Left kidney (tissue), 2 donors: Measurements from ENCODE around the gene ABCF1. TPM values are rescaled to one million over a fixed set of nuclear protein-coding genes. Genes with fewer than 3 reads are reported as not detected.
A peak's percentile ranks its signal among the peaks of the same experiment; 100 is the strongest.

Experiments
- DNase-seq: peaks from one replicate; pipeline ENCODE4 v3.0.0-alpha.2; 2013
- polyA plus RNA-seq: library from polyadenylated mRNA; unstranded; fragments of 120-200 nt; gene quantifications from one replicate; pipeline ENCODE4 v1.2.1, GENCODE V29; 2013; ENCODE audit not compliant: insufficient read length

The ABCF1 gene
- polyA plus RNA-seq, 1 donor, result 76.0 TPM

DNA sequence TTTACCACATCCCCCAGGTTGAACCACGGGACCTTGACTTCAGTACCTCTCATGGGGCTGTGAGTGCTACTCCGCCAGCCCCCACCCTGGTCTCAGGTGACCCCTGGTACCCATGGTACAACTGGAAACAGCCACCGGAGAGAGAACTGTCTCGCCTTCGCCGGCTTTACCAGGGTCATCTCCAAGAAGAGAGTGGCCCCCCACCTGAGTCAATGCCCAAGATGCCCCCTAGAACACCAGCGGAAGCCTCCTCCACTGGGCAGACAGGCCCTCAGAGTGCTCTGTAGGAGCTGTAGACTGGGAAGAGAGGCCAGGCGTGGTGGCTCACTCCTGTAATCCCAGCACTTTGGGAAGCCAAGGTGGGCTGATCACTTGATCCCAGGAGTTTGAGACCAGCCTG lies 54.3 kb downstream of the ABCF1 start:
- no peak for DNase-seq

DNA sequence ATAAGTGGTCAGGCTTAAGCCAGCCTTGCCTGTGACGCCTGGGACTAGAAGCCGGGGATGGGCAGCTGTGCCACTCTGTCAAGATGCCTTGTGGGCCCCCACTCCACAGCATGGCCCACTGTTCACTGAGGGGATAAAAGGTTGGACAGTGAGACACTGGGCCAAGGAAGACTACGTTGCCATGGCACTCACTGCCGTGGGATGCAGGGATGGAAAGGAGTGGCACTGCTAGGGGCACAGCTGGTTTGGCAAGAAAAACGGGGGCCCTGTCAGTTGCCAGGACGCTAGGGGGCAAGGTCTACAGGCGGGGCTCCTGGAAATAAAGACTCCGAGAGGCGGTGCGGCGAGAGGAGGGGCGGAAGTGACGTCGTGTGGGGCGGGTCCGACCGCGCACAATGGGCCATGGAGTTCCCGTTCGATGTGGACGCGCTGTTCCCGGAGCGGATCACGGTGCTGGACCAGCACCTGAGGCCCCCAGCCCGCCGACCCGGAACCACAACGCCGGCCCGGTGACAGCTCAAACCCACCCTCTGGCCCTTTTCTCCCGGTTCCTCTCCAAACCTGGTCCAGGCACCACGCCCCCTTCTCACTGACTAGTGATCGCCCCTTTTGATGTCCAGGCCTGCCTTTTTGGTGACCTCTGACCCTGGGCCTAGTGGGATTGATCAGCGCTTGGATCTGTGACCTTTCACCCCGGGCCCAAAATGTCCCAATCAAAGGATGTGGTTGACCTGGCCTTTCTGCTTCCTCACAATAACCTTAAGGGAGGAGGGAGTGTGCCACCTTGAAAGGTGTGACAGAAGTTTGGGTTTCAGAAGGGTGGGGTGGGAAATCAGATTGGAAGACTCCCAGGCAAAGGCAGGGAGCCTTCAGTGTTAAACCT lies 55.5 kb downstream of the ABCF1 start, which contains the start of gene ATAT1:
ATAT1 (plus strand) TSS at position 391 of the 883 bp plus-strand sequence.
- peak; percentile 79 for DNase-seq

DNA sequence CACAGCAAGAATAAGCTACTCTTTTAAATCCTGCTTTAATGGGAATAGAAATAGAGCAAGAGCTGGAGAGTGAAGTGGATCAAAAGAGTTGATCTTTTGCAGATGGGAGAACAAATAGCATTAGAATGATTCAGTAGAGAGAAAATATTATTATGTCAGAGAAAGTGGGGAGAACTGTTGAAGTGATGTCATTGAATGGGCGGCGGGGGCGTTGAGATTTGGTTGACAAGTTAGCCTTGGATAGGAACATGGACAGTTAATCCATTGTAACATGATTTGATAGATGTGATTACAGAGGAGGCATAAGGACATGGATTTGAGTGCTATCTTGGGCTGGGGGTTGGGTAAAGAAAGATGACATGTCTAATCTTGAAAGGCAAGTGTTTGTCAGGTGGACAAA lies 64.6 kb downstream of the ABCF1 start:
- no peak for DNase-seq

DNA sequence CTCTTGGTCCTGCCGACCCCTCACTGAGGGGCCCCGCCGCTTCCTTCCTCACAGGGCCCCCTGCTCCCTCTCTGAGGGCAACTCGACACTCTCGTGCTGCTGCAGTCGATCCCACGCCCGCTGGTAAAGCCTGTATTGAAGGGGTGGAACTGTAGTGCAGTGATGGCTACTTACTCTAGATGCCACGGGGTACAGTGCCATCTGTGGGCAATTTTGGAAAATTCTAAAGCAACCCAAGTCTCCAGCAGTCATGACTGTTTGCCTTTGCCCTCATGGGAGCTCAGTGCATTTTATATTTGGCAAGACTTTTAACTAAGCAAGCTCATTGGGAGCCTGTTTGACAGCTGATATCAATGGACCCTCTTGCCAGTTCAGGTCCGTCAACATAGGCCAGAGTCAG lies 69.2 kb downstream of the ABCF1 start:
- no peak for DNase-seq

DNA sequence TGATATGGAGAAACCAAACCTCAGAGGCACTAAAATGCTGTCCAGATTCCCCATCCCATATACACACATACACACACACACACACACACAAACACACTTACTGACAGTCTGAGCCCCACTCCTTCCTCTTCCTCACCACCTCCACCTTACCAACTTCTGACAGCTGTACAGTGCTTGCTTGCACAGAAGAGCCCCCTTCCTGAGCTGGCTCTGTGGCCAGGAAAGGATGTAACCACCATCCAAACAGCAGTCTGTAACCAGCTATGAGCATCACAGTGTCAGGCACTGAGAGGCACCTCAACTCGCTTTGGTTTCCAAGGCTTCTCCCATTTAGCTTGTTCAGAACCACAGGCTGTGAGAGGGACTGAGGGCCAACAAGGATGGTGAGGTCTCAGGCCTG lies 69.8 kb downstream of the ABCF1 start:
- no peak for DNase-seq

Other genes with a start within 250 kb of the ABCF1 start
- gene TRIM39, start 244.5 kb upstream of the ABCF1 start, polyA plus RNA-seq, result 16.2 TPM
- gene RPP21, start 226.3 kb upstream of the ABCF1 start, polyA plus RNA-seq, result 23.3 TPM
- gene HLA-E, start 81.9 kb upstream of the ABCF1 start, polyA plus RNA-seq, result 85.1 TPM
- gene GNL1, start 15.0 kb upstream of the ABCF1 start, polyA plus RNA-seq, result 98.1 TPM
- 40.2 TPM for gene PRR3, start 14.1 kb upstream of the ABCF1 start, polyA plus RNA-seq
- gene PPP1R10, start 45.8 kb downstream of the ABCF1 start, polyA plus RNA-seq, result 57.8 TPM
- 55.8 TPM for gene MRPS18B, start 46.4 kb downstream of the ABCF1 start, polyA plus RNA-seq
- 60.6 TPM for gene ATAT1, start 55.4 kb downstream of the ABCF1 start, polyA plus RNA-seq
- 24.1 TPM for gene C6orf136, start 75.7 kb downstream of the ABCF1 start, polyA plus RNA-seq
- 56.9 TPM for gene DHX16, start 101.6 kb downstream of the ABCF1 start, polyA plus RNA-seq
- gene PPP1R18, start 115.2 kb downstream of the ABCF1 start, polyA plus RNA-seq, result 36.9 TPM
- 38.1 TPM for gene NRM, start 119.5 kb downstream of the ABCF1 start, polyA plus RNA-seq
- 53.0 TPM for gene MDC1, start 145.8 kb downstream of the ABCF1 start, polyA plus RNA-seq
- gene TUBB, start 148.9 kb downstream of the ABCF1 start, polyA plus RNA-seq, result 1,353 TPM
- 136 TPM for gene FLOT1, start 171.2 kb downstream of the ABCF1 start, polyA plus RNA-seq
- 15.2 TPM for gene IER3, start 173.1 kb downstream of the ABCF1 start, polyA plus RNA-seq